K562 (cell line): ENCODE data around the gene NFKB2. TPM values are rescaled to one million over a fixed set of nuclear protein-coding genes. Genes with fewer than 3 reads are reported as not detected.

Source experiments
- ATAC-seq: fragments of 200-7000 bp; cut with Tn5 transposase; 3 replicates; pipeline ENCODE4 v1.9.1; 2020; ENCODE audit warnings: moderate library complexity
- BruUV-seq: library from RNA; stranded (reverse); fragments of 400-500 nt; replicated peaks from 2 replicates; lab custom pipeline; 2021; lab: Mats Ljungman, UMichigan
- CTCF ChIA-PET: fragments of 300-600 bp; formaldehyde crosslinking; extraction: SDS; loops from one replicate; lab custom pipeline; 2021; ENCODE audit warnings: low intra/inter-chr PET ratio; lab: Yijun Ruan, JAX
- POLR2A ChIA-PET: fragments of 300-600, 350-650 bp; sonication (Branson Sonifier 250); formaldehyde crosslinking; extraction: SDS; loops from one replicate; lab custom pipeline; 2021; ENCODE audit warnings: antibody characterized with exemption, inconsistent platforms; lab: Yijun Ruan, JAX
- DNase-seq, 4 experiments: peaks; one replicate each; pipeline versions ENCODE4 v3.0.0 to v3.0.0-alpha.2; 2011 to 2018; ENCODE audit warnings: low spot score in 3 of 4, mixed read lengths in 3 of 4; ENCODE audit errors: extremely low read depth in 1 of 4
- FAIRE-seq: peaks from 2 replicates; lab custom pipeline; 2011; peaks lifted over from hg19 to GRCh38; lab: Jason Lieb, UNC
- H2AFZ ChIP-seq: 2 replicates; pipeline ENCODE4 v1.6.0; 2011; ENCODE audit warnings: low read depth, low read length, control low read depth, inconsistent platforms
- H3K27ac ChIP-seq: fragments of 200-600 bp; 3 replicates; pipeline ENCODE4 v1.8.0; 2011; ENCODE audit warnings: low read depth, mild to moderate bottlenecking, control low read depth, inconsistent platforms, low read length, moderate library complexity, mixed read lengths; ENCODE audit errors: extremely low read depth
- H3K27me3 ChIP-seq, 2 experiments: fragments of 300-600 bp in 1 of 2; 2 replicates in 1 of 2; 3 replicates in 1 of 2; pipeline versions ENCODE4 v1.6.0 to v1.8.0; 2011; ENCODE audit warnings: inconsistent platforms in 2 of 2, low read length in 2 of 2, mild to moderate bottlenecking in 1 of 2, mixed read lengths in 1 of 2, moderate library complexity in 1 of 2; ENCODE audit not compliant: control insufficient read depth in 2 of 2, insufficient read depth in 2 of 2
- H3K36me3 ChIP-seq: fragments of 300-600 bp; 3 replicates; pipeline ENCODE4 v1.8.0; 2011; ENCODE audit warnings: mild to moderate bottlenecking, low read length, inconsistent platforms; ENCODE audit not compliant: control insufficient read depth, insufficient read depth
- H3K4me1 ChIP-seq, 2 experiments: fragments of 200-600 bp in 1 of 2; replicated peaks in 1 of 2; 2 replicates in 1 of 2; 3 replicates in 1 of 2; pipeline versions ENCODE4 v1.5.1 to v1.8.0; 2011; ENCODE audit warnings: inconsistent platforms in 2 of 2, low read length in 2 of 2, mild to moderate bottlenecking in 1 of 2, mixed read lengths in 1 of 2, moderate library complexity in 1 of 2; ENCODE audit not compliant: control insufficient read depth in 2 of 2, insufficient read depth in 2 of 2
- H3K4me2 ChIP-seq: 2 replicates; pipeline ENCODE4 v1.6.1; 2011; ENCODE audit warnings: low read length, control low read depth, inconsistent platforms, mixed read lengths; ENCODE audit not compliant: insufficient read depth
- H3K4me3 ChIP-seq: fragments of 200-600 bp; sonication (generic), shearing (Covaris generic); 2 replicates; pipeline ENCODE4 v1.5.1; 2016; ENCODE audit warnings: control low read depth, inconsistent platforms
- H3K79me2 ChIP-seq: fragments of 200-600 bp; 3 replicates; pipeline ENCODE4 v1.8.0; 2011; ENCODE audit warnings: low read length, inconsistent platforms; ENCODE audit not compliant: control insufficient read depth, insufficient read depth
- H3K9ac ChIP-seq, 2 experiments: 2 replicates each; pipeline versions ENCODE4 v1.6.0 to v1.6.1; 2011; ENCODE audit warnings: low read depth in 2 of 2, low read length in 2 of 2, control low read depth in 1 of 2, inconsistent platforms in 1 of 2, mild to moderate bottlenecking in 1 of 2, mixed read lengths in 1 of 2; ENCODE audit not compliant: insufficient read depth in 1 of 2
- H3K9me1 ChIP-seq: one replicate; pipeline ENCODE4 v1.6.0; 2011; ENCODE audit warnings: inconsistent platforms, mild to moderate bottlenecking, low read length, moderate library complexity; ENCODE audit not compliant: control insufficient read depth, insufficient read depth
- H3K9me3 ChIP-seq: replicated peaks from 2 replicates; pipeline ENCODE4 v1.5.1; 2011; ENCODE audit warnings: low read depth, low read length, inconsistent platforms; ENCODE audit not compliant: control insufficient read depth, insufficient read depth
- H4K20me1 ChIP-seq: replicated peaks from 2 replicates; pipeline ENCODE4 v1.6.1; 2011; ENCODE audit warnings: low read length, inconsistent platforms, mixed read lengths; ENCODE audit not compliant: control insufficient read depth, insufficient read depth
- BRD9 ChIP-seq: fragments of 450-650 bp; IDR thresholded peaks from 2 replicates; pipeline ENCODE4 v1.6.1; 2018; ENCODE audit warnings: low read depth; ENCODE audit not compliant: partially characterized antibody
- EP300 ChIP-seq: IDR thresholded peaks from 2 replicates; pipeline ENCODE4 v1.6.1; 2012; ENCODE audit warnings: low read length, improper control_type of control experiment
- GATA2 ChIP-seq: sonication (generic); formaldehyde crosslinking; IDR thresholded peaks from 2 replicates; pipeline ENCODE4 v1.4.0; 2020; ENCODE audit warnings: mild to moderate bottlenecking, missing genetic modification reagents
- NFIC ChIP-seq: fragments of 450-650 bp; IDR thresholded peaks from 2 replicates; pipeline ENCODE4 v1.6.1; 2017; ENCODE audit warnings: mild to moderate bottlenecking, inconsistent platforms
- SAP30 ChIP-seq: fragments of 200-600 bp; sonication (generic); IDR thresholded peaks from 2 replicates; pipeline ENCODE4 v1.6.1; 2012; ENCODE audit warnings: borderline replicate concordance, low read depth, mild to moderate bottlenecking, moderate library complexity, low read length, control low read depth, inconsistent platforms; ENCODE audit not compliant: insufficient read depth, poor library complexity, severe bottlenecking
- SREBF2 ChIP-seq: sonication (generic); formaldehyde crosslinking; IDR thresholded peaks from 2 replicates; pipeline ENCODE4 v1.4.0; 2020; ENCODE audit warnings: mild to moderate bottlenecking, missing genetic modification reagents
- WGBS: fragments of 100-300 bp; shearing (Covaris generic); methylation state at CpG from one replicate; pipeline ENCODE4 v1.1.6; 2016; ENCODE audit warnings: low coverage, mixed read lengths; ENCODE audit not compliant: insufficient coverage; ENCODE audit errors: missing lambda C conversion rate; 5-methylcytosine and 5-hydroxymethylcytosine counted together
- in situ Hi-C: fragments of 300-500 bp; cut with MboI; formaldehyde crosslinking; loops from 4 replicates; pipeline ENCODE4 v1.15.0; 2018; ENCODE audit warnings: inconsistent platforms, mixed read lengths
- intact Hi-C: fragments of 100-400 bp; cut with micrococcal nuclease; formaldehyde crosslinking; loops from 2 replicates; pipeline ENCODE4 v1.14.2; 2022
- polyA plus RNA-seq, 8 experiments: library from polyadenylated mRNA; depleted of rRNA in 4 of 8; stranded (reverse) in 5 of 8; unstranded in 3 of 8; fragments of >200 nt; fragmentation: Nextera tagmentation in 2 of 8; fragmentation: Illumina TruSeq in 1 of 8; extraction: Ambion mirVana in 2 of 8; extraction: Trizol in 1 of 8; gene quantifications; 2 replicates each; pipeline versions ENCODE4 v1.2.1 to v1.2.3, GENCODE V29; 2011 to 2014; ENCODE audit warnings: inconsistent platforms in 1 of 8, missing spikeins in 1 of 8
- total RNA-seq, 7 experiments: library from RNA; depleted of rRNA in 6 of 7; stranded (reverse); fragments of >200 nt in 6 of 7; fragmentation: Illumina TruSeq in 2 of 7; extraction: Trizol in 2 of 7; gene quantifications; 2 replicates each; pipeline versions ENCODE4 v1.2.1 to v1.2.3, GENCODE V29; 2011 to 2021; ENCODE audit warnings: low replicate concordance in 1 of 7
- TF ChIP-seq, protein P1 (sequence below): fragments of 450-650 bp; IDR thresholded peaks from 2 replicates; pipeline ENCODE4 v1.6.1; 2016; ENCODE audit warnings: mild to moderate bottlenecking, moderate library complexity

NFKB2 gene
- total and polyA plus RNA-seq, 9 of the 15 experiments (the other 6 are each of a cell fraction or from before 2014, with no cell fraction given), result 0.07 to 20.3 (median 7.9) TPM

DNA sequence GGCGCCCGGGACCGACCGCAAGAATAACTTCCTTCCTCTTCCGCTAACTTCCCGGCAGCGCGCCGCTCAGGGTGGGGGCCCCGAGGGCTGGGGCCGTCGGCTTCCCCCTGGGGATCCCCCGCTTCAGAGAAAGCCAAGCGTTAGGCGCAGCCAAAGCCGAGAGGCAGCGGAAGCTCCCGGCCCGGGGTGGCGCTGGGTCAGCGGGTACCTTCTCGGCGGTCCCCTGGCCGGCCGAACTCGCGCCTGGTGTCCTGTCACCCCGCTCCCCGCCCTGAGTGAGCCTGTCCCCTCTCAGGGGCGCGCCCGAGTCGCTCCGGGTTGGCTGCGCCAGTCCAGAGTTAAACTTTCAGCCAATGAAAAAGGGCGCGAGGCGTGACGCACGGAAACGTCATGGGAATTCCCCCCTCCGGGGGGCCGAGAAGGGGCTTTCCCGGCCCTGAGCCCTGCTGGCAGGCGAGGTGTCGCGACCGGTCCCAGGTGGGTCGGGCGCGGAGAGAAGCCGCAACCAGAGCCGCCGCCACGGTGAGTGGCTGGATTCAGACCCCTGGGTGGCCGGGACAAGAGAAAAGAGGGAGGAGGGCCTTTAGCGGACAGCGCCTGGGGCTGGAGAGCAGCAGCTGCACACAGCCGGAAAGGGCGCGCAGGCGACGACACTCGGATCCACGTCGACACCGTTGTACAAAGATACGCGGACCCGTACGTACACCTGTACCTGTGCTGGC, 1.3 kb upstream of the NFKB2 start (continued):
- TF ChIP-seq EP300, result no peak
- TF ChIP-seq SREBF2 (CRISPR knock-in tag), result no peak
- peak; percentile 39; the same call in 1 of the 2 replicates for TF ChIP-seq NFIC

DNA sequence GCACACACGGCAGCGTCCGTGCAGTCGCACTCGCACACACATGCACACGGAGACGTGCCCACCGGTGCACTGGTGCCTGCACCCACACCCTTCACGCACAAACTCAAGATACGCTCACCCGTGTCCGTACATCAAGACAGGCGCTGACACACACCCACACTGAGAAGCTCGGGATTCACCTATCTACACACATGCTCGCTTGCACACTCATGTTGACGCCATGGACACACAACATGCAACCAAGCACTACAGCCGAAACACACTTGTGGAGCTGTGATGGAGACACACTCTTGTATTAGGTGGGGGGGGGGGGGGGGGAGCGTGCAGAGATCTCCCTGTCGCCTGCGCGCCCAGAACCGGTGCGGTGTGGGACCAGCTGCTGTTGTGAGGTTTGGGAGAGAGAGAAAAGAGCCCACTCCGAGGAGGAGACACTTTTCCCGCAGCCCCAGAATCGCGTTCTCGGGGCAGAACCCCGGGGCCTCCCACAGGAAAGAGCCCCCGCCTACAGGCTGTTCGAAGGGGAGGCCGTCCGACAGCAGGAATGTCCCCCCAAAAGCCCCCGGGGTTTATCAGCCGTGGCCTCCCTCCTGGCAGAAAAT, 605 bp upstream of the NFKB2 start:
- H3K9me1 ChIP-seq, result no peaks in the 10 kb centered on the region
- peak overlapping the region; percentile 78 for H3K4me3 ChIP-seq
- H3K4me1 ChIP-seq, result peaks cover 17 to 47% of the 10 kb centered on the region in 2 experiments; a peak in 4 of 5 replicates
- in situ Hi-C loops (loop anchor here (25.0 kb wide), 1 partner anchor 192 kb away; no protein-coding TSS in a partner anchor), intact Hi-C loops (loop anchor here (1.0 to 5.0 kb wide), 4 partner anchors 26 to 228 kb away; no protein-coding TSS in a partner anchor)
- H3K36me3 ChIP-seq, result peaks cover 13% of the 10 kb centered on the region; the same call in 1 of the 3 replicates
- peak overlapping the region; percentile 63 to 92 for H3K9ac ChIP-seq
- H2AFZ ChIP-seq, result peak overlapping the region; percentile 88
- peak overlapping the region; percentile 99 for H3K4me2 ChIP-seq
- DNase-seq (peak in 1 of 4 experiments; percentile 27), FAIRE-seq (no peak), ATAC-seq (no peak)
- peaks cover 7% of the 10 kb centered on the region; the same call in 1 of the 3 replicates for H3K79me2 ChIP-seq
- H3K9me3 ChIP-seq, result no peaks in the 10 kb centered on the region
- no peaks in the 10 kb centered on the region for H3K27me3 ChIP-seq
- no peaks in the 10 kb centered on the region for H4K20me1 ChIP-seq
- 0% methylated on average over 15 of the region's 35 CpGs for WGBS
- ChIA-PET CTCF (interaction anchor here (0.8 kb wide), 2 partner anchors 84 to 85 kb away, joined by 3 to 4 read pairs; no protein-coding TSS in a partner anchor), POLR2A (interaction anchor here (0.6 to 1.9 kb wide), 5 partner anchors 9 to 209 kb away, joined by 3 to 6 read pairs (median 3); no protein-coding TSS in a partner anchor)
- no TSS peak for BruUV-seq
- H3K27ac ChIP-seq, result peak overlapping the region; percentile 45
- TF ChIP-seq, protein P1, sequence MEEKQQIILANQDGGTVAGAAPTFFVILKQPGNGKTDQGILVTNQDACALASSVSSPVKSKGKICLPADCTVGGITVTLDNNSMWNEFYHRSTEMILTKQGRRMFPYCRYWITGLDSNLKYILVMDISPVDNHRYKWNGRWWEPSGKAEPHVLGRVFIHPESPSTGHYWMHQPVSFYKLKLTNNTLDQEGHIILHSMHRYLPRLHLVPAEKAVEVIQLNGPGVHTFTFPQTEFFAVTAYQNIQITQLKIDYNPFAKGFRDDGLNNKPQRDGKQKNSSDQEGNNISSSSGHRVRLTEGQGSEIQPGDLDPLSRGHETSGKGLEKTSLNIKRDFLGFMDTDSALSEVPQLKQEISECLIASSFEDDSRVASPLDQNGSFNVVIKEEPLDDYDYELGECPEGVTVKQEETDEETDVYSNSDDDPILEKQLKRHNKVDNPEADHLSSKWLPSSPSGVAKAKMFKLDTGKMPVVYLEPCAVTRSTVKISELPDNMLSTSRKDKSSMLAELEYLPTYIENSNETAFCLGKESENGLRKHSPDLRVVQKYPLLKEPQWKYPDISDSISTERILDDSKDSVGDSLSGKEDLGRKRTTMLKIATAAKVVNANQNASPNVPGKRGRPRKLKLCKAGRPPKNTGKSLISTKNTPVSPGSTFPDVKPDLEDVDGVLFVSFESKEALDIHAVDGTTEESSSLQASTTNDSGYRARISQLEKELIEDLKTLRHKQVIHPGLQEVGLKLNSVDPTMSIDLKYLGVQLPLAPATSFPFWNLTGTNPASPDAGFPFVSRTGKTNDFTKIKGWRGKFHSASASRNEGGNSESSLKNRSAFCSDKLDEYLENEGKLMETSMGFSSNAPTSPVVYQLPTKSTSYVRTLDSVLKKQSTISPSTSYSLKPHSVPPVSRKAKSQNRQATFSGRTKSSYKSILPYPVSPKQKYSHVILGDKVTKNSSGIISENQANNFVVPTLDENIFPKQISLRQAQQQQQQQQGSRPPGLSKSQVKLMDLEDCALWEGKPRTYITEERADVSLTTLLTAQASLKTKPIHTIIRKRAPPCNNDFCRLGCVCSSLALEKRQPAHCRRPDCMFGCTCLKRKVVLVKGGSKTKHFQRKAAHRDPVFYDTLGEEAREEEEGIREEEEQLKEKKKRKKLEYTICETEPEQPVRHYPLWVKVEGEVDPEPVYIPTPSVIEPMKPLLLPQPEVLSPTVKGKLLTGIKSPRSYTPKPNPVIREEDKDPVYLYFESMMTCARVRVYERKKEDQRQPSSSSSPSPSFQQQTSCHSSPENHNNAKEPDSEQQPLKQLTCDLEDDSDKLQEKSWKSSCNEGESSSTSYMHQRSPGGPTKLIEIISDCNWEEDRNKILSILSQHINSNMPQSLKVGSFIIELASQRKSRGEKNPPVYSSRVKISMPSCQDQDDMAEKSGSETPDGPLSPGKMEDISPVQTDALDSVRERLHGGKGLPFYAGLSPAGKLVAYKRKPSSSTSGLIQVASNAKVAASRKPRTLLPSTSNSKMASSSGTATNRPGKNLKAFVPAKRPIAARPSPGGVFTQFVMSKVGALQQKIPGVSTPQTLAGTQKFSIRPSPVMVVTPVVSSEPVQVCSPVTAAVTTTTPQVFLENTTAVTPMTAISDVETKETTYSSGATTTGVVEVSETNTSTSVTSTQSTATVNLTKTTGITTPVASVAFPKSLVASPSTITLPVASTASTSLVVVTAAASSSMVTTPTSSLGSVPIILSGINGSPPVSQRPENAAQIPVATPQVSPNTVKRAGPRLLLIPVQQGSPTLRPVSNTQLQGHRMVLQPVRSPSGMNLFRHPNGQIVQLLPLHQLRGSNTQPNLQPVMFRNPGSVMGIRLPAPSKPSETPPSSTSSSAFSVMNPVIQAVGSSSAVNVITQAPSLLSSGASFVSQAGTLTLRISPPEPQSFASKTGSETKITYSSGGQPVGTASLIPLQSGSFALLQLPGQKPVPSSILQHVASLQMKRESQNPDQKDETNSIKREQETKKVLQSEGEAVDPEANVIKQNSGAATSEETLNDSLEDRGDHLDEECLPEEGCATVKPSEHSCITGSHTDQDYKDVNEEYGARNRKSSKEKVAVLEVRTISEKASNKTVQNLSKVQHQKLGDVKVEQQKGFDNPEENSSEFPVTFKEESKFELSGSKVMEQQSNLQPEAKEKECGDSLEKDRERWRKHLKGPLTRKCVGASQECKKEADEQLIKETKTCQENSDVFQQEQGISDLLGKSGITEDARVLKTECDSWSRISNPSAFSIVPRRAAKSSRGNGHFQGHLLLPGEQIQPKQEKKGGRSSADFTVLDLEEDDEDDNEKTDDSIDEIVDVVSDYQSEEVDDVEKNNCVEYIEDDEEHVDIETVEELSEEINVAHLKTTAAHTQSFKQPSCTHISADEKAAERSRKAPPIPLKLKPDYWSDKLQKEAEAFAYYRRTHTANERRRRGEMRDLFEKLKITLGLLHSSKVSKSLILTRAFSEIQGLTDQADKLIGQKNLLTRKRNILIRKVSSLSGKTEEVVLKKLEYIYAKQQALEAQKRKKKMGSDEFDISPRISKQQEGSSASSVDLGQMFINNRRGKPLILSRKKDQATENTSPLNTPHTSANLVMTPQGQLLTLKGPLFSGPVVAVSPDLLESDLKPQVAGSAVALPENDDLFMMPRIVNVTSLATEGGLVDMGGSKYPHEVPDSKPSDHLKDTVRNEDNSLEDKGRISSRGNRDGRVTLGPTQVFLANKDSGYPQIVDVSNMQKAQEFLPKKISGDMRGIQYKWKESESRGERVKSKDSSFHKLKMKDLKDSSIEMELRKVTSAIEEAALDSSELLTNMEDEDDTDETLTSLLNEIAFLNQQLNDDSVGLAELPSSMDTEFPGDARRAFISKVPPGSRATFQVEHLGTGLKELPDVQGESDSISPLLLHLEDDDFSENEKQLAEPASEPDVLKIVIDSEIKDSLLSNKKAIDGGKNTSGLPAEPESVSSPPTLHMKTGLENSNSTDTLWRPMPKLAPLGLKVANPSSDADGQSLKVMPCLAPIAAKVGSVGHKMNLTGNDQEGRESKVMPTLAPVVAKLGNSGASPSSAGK, result peak; percentile 4; the same call in 1 of the 2 replicates
- TF ChIP-seq BRD9 (no peak), GATA2 (CRISPR knock-in tag) (no peak), SAP30 (peak; percentile 12)
